K562 (cell line): ENCODE data around the gene ZNF669. TPM values are rescaled to one million over a fixed set of nuclear protein-coding genes. Genes with fewer than 3 reads are reported as not detected.

Experiments used
- ATAC-seq: fragments of 200-7000 bp; cut with Tn5 transposase; 3 replicates; pipeline ENCODE4 v1.9.1; 2020; ENCODE audit warnings: moderate library complexity
- BruUV-seq: library from RNA; stranded (reverse); fragments of 400-500 nt; replicated peaks from 2 replicates; lab custom pipeline; 2021; lab: Mats Ljungman, UMichigan
- CTCF ChIA-PET: fragments of 300-600 bp; formaldehyde crosslinking; extraction: SDS; loops from one replicate; lab custom pipeline; 2021; ENCODE audit warnings: low intra/inter-chr PET ratio; lab: Yijun Ruan, JAX
- POLR2A ChIA-PET: fragments of 300-600, 350-650 bp; sonication (Branson Sonifier 250); formaldehyde crosslinking; extraction: SDS; loops from one replicate; lab custom pipeline; 2021; ENCODE audit warnings: antibody characterized with exemption, inconsistent platforms; lab: Yijun Ruan, JAX
- DNase-seq, 4 experiments: peaks; one replicate each; pipeline versions ENCODE4 v3.0.0 to v3.0.0-alpha.2; 2011 to 2018; ENCODE audit warnings: low spot score in 3 of 4, mixed read lengths in 3 of 4; ENCODE audit errors: extremely low read depth in 1 of 4
- FAIRE-seq: peaks from 2 replicates; lab custom pipeline; 2011; peaks lifted over from hg19 to GRCh38; lab: Jason Lieb, UNC
- H2AFZ ChIP-seq: 2 replicates; pipeline ENCODE4 v1.6.0; 2011; ENCODE audit warnings: low read depth, low read length, control low read depth, inconsistent platforms
- H3K27ac ChIP-seq: fragments of 200-600 bp; 3 replicates; pipeline ENCODE4 v1.8.0; 2011; ENCODE audit warnings: low read depth, mild to moderate bottlenecking, control low read depth, inconsistent platforms, low read length, moderate library complexity, mixed read lengths; ENCODE audit errors: extremely low read depth
- H3K27me3 ChIP-seq, 2 experiments: fragments of 300-600 bp in 1 of 2; 2 replicates in 1 of 2; 3 replicates in 1 of 2; pipeline versions ENCODE4 v1.6.0 to v1.8.0; 2011; ENCODE audit warnings: inconsistent platforms in 2 of 2, low read length in 2 of 2, mild to moderate bottlenecking in 1 of 2, mixed read lengths in 1 of 2, moderate library complexity in 1 of 2; ENCODE audit not compliant: control insufficient read depth in 2 of 2, insufficient read depth in 2 of 2
- H3K36me3 ChIP-seq: fragments of 300-600 bp; 3 replicates; pipeline ENCODE4 v1.8.0; 2011; ENCODE audit warnings: mild to moderate bottlenecking, low read length, inconsistent platforms; ENCODE audit not compliant: control insufficient read depth, insufficient read depth
- H3K4me1 ChIP-seq, 2 experiments: fragments of 200-600 bp in 1 of 2; replicated peaks in 1 of 2; 2 replicates in 1 of 2; 3 replicates in 1 of 2; pipeline versions ENCODE4 v1.5.1 to v1.8.0; 2011; ENCODE audit warnings: inconsistent platforms in 2 of 2, low read length in 2 of 2, mild to moderate bottlenecking in 1 of 2, mixed read lengths in 1 of 2, moderate library complexity in 1 of 2; ENCODE audit not compliant: control insufficient read depth in 2 of 2, insufficient read depth in 2 of 2
- H3K4me2 ChIP-seq: 2 replicates; pipeline ENCODE4 v1.6.1; 2011; ENCODE audit warnings: low read length, control low read depth, inconsistent platforms, mixed read lengths; ENCODE audit not compliant: insufficient read depth
- H3K4me3 ChIP-seq: fragments of 200-600 bp; sonication (generic), shearing (Covaris generic); 2 replicates; pipeline ENCODE4 v1.5.1; 2016; ENCODE audit warnings: control low read depth, inconsistent platforms
- H3K79me2 ChIP-seq: fragments of 200-600 bp; 3 replicates; pipeline ENCODE4 v1.8.0; 2011; ENCODE audit warnings: low read length, inconsistent platforms; ENCODE audit not compliant: control insufficient read depth, insufficient read depth
- H3K9ac ChIP-seq, 2 experiments: 2 replicates each; pipeline versions ENCODE4 v1.6.0 to v1.6.1; 2011; ENCODE audit warnings: low read depth in 2 of 2, low read length in 2 of 2, control low read depth in 1 of 2, inconsistent platforms in 1 of 2, mild to moderate bottlenecking in 1 of 2, mixed read lengths in 1 of 2; ENCODE audit not compliant: insufficient read depth in 1 of 2
- H3K9me1 ChIP-seq: one replicate; pipeline ENCODE4 v1.6.0; 2011; ENCODE audit warnings: inconsistent platforms, mild to moderate bottlenecking, low read length, moderate library complexity; ENCODE audit not compliant: control insufficient read depth, insufficient read depth
- H3K9me3 ChIP-seq: replicated peaks from 2 replicates; pipeline ENCODE4 v1.5.1; 2011; ENCODE audit warnings: low read depth, low read length, inconsistent platforms; ENCODE audit not compliant: control insufficient read depth, insufficient read depth
- H4K20me1 ChIP-seq: replicated peaks from 2 replicates; pipeline ENCODE4 v1.6.1; 2011; ENCODE audit warnings: low read length, inconsistent platforms, mixed read lengths; ENCODE audit not compliant: control insufficient read depth, insufficient read depth
- CBX3 ChIP-seq, 2 experiments: IDR thresholded peaks; 1 replicate in 1 of 2; 2 replicates in 1 of 2; pipeline ENCODE4 v1.6.1; 2012; ENCODE audit warnings: inconsistent platforms in 2 of 2, low read length in 2 of 2, borderline replicate concordance in 1 of 2, control low read depth in 1 of 2
- KAT7 ChIP-seq: sonication (generic); formaldehyde crosslinking; IDR thresholded peaks from 2 replicates; pipeline ENCODE4 v1.8.0; 2022; ENCODE audit warnings: missing genetic modification reagents, mild to moderate bottlenecking, borderline replicate concordance
- KDM1A ChIP-seq, 2 experiments: fragments of 450-650 bp; IDR thresholded peaks; 2 replicates each; pipeline ENCODE4 v1.6.1; 2016; ENCODE audit warnings: mild to moderate bottlenecking in 2 of 2
- MGA ChIP-seq: fragments of 450-650 bp; IDR thresholded peaks from 2 replicates; pipeline ENCODE4 v1.6.1; 2016; ENCODE audit warnings: mild to moderate bottlenecking, moderate library complexity
- RB1 ChIP-seq: fragments of 450-650 bp; IDR thresholded peaks from 2 replicates; pipeline ENCODE4 v1.6.1; 2017; ENCODE audit warnings: low read depth, mild to moderate bottlenecking
- RFX5 ChIP-seq: IDR thresholded peaks from 2 replicates; pipeline ENCODE4 v1.6.1; 2011; ENCODE audit warnings: low read depth, mild to moderate bottlenecking, improper control_type of control experiment, low read length
- SMARCA5 ChIP-seq: fragments of 450-650 bp; IDR thresholded peaks from 2 replicates; pipeline ENCODE4 v1.6.1; 2016
- ZNF12 ChIP-seq: sonication (generic); formaldehyde crosslinking; IDR thresholded peaks from 2 replicates; pipeline ENCODE4 v1.4.0; 2020; ENCODE audit warnings: mild to moderate bottlenecking, missing genetic modification reagents
- ZNF274 ChIP-seq: IDR thresholded peaks from 2 replicates; pipeline ENCODE4 v1.6.1; 2011; ENCODE audit warnings: low read depth, mild to moderate bottlenecking, low read length, moderate library complexity, borderline replicate concordance
- ZNF75A ChIP-seq: fragments of 450-650 bp; formaldehyde crosslinking; IDR thresholded peaks from 2 replicates; pipeline ENCODE4 v1.4.0; 2020; ENCODE audit warnings: mild to moderate bottlenecking
- WGBS: fragments of 100-300 bp; shearing (Covaris generic); methylation state at CpG from one replicate; pipeline ENCODE4 v1.1.6; 2016; ENCODE audit warnings: low coverage, mixed read lengths; ENCODE audit not compliant: insufficient coverage; ENCODE audit errors: missing lambda C conversion rate; 5-methylcytosine and 5-hydroxymethylcytosine counted together
- in situ Hi-C: fragments of 300-500 bp; cut with MboI; formaldehyde crosslinking; loops from 4 replicates; pipeline ENCODE4 v1.15.0; 2018; ENCODE audit warnings: inconsistent platforms, mixed read lengths
- intact Hi-C: fragments of 100-400 bp; cut with micrococcal nuclease; formaldehyde crosslinking; loops from 2 replicates; pipeline ENCODE4 v1.14.2; 2022
- polyA plus RNA-seq, 8 experiments: library from polyadenylated mRNA; depleted of rRNA in 4 of 8; stranded (reverse) in 5 of 8; unstranded in 3 of 8; fragments of >200 nt; fragmentation: Nextera tagmentation in 2 of 8; fragmentation: Illumina TruSeq in 1 of 8; extraction: Ambion mirVana in 2 of 8; extraction: Trizol in 1 of 8; gene quantifications; 2 replicates each; pipeline versions ENCODE4 v1.2.1 to v1.2.3, GENCODE V29; 2011 to 2014; ENCODE audit warnings: inconsistent platforms in 1 of 8, missing spikeins in 1 of 8
- total RNA-seq, 7 experiments: library from RNA; depleted of rRNA in 6 of 7; stranded (reverse); fragments of >200 nt in 6 of 7; fragmentation: Illumina TruSeq in 2 of 7; extraction: Trizol in 2 of 7; gene quantifications; 2 replicates each; pipeline versions ENCODE4 v1.2.1 to v1.2.3, GENCODE V29; 2011 to 2021; ENCODE audit warnings: low replicate concordance in 1 of 7

The ZNF669 gene
- total and polyA plus RNA-seq, 9 of the 15 experiments (the other 6 are each of a cell fraction or from before 2014, with no cell fraction given), result 5.3 to 18.3 (median 10.2) TPM

- 94% methylated on average over 9 of the region's 9 CpGs for WGBS
- ATAC-seq (no peak), FAIRE-seq (no peak), DNase-seq (no peak)
- in situ Hi-C loops, result no loop called here
- H3K79me2 ChIP-seq, result peaks cover 27% of the 10 kb centered on the region
- H3K9ac ChIP-seq, result no peak overlapping the region
- peaks cover 44% of the 10 kb centered on the region for H3K36me3 ChIP-seq
- intact Hi-C loops, result no loop called here
- H3K4me2 ChIP-seq, result no peak overlapping the region
- CTCF ChIA-PET, result no interaction called here
- no peak overlapping the region for H2AFZ ChIP-seq
- no peaks in the 10 kb centered on the region for H3K9me1 ChIP-seq
- POLR2A ChIA-PET, result interaction anchor here (0.6 to 0.8 kb wide), 2 partner anchors 110 to 262 kb away, joined by 3 read pairs; no protein-coding TSS in a partner anchor
- no peaks in the 10 kb centered on the region for H4K20me1 ChIP-seq
- peaks cover 9 to 11% of the 10 kb centered on the region in 2 experiments for H3K4me1 ChIP-seq
- peaks cover 36% of the 10 kb centered on the region for H3K9me3 ChIP-seq
- H3K27me3 ChIP-seq, result no peaks in the 10 kb centered on the region
- no peak overlapping the region for H3K4me3 ChIP-seq
- no TSS peak for BruUV-seq
- no peak overlapping the region for H3K27ac ChIP-seq
- TF ChIP-seq ZNF12 (CRISPR knock-in tag), result no peak
- no peak for TF ChIP-seq RFX5
- TF ChIP-seq KDM1A (IDR thresholded peaks at IDR 0.05), result no peak
- no peak for TF ChIP-seq SMARCA5
- peak; percentile 99 for TF ChIP-seq ZNF274
- TF ChIP-seq RB1, result no peak
- TF ChIP-seq KAT7, result no peak
- peak; percentile 90 for TF ChIP-seq ZNF75A (CRISPR knock-in tag)
- TF ChIP-seq MGA, result no peak
- peak in 1 of 2 experiments; percentile 75; a peak in 1 of 3 replicates for TF ChIP-seq CBX3 (IDR thresholded peaks at IDR 0.05; ENCODE audit: borderline replicate concordance in 1 of 2, low read length in 2 of 2)
Measured at GRCh38 chr1:247100676-247101279, 3.4 kb downstream of the ZNF669 start.
